ENCODE measurements around the gene DUSP1.

DNA sequence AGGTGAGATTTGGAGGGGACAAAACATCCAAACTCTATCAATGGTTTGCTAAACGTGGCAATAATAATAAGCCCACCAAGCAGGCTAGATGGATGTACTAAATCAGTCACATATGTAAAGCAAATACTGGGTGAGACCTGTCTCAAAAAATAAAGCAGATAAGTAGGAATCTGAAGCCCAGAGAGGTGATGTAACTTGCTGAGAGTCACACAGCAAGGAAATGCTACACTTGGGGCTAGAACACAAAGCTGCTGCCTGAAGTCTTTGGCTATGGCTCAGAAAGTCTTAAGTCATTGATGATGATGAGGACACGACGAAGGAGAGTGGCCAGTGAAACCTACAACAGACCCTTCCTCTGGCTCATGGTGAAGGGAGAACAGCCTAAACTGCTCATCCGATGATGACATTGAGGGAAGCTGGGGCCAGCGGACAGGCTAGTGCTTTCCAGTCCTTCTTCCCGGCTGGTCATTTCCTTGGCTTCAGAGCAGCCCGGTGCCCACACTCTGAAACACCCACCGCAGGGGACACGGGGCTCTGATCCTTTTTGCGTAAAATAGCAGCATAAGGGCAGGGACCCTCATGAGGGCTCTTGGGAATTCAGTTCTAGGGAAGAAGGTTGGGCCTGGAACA, 14.1 kb downstream of the DUSP1 start:
- TF ChIP-seq, protein P1, sequence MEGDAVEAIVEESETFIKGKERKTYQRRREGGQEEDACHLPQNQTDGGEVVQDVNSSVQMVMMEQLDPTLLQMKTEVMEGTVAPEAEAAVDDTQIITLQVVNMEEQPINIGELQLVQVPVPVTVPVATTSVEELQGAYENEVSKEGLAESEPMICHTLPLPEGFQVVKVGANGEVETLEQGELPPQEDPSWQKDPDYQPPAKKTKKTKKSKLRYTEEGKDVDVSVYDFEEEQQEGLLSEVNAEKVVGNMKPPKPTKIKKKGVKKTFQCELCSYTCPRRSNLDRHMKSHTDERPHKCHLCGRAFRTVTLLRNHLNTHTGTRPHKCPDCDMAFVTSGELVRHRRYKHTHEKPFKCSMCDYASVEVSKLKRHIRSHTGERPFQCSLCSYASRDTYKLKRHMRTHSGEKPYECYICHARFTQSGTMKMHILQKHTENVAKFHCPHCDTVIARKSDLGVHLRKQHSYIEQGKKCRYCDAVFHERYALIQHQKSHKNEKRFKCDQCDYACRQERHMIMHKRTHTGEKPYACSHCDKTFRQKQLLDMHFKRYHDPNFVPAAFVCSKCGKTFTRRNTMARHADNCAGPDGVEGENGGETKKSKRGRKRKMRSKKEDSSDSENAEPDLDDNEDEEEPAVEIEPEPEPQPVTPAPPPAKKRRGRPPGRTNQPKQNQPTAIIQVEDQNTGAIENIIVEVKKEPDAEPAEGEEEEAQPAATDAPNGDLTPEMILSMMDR (conservative IDR thresholded peaks at IDR 0.05; ENCODE audit: low read length) = no peak
- TF ChIP-seq EZH2phosphoT487 (IDR thresholded peaks at IDR 0.05; ENCODE audit: borderline replicate concordance) = no peak
